Common myeloid progenitor, CD34-positive (primary cell): ENCODE measurements around the gene ATP9A.

ENCODE experiments used
- CTCF ChIA-PET: fragments of 350-600 bp; sonication (Branson Sonifier 250); formaldehyde crosslinking; loops from one replicate; lab custom pipeline; 2021; ENCODE audit warnings: antibody characterized with exemption; lab: Charles Lee
- POLR2A ChIA-PET: fragments of 350-600 bp; sonication (Branson Sonifier 250); formaldehyde crosslinking; loops from one replicate; lab custom pipeline; 2021; ENCODE audit warnings: antibody characterized with exemption; lab: Charles Lee
- DNase-seq, 3 donors: peaks; one replicate each; pipeline versions ENCODE4 v3.0.0 to v3.0.0-alpha.2; 2013
- H3K27ac ChIP-seq, 2 experiments: 1 replicate in 1 of 2; 2 replicates in 1 of 2; pipeline ENCODE4 v1.7.0; 2013; ENCODE audit warnings: inconsistent platforms in 2 of 2, low read length in 2 of 2, mild to moderate bottlenecking in 2 of 2, low read depth in 1 of 2, moderate library complexity in 1 of 2; ENCODE audit not compliant: severe bottlenecking in 2 of 2, insufficient read depth in 1 of 2, poor library complexity in 1 of 2
- H3K27me3 ChIP-seq, 5 experiments: replicated peaks in 2 of 5; 1 replicate in 3 of 5; 2 replicates in 2 of 5; pipeline versions ENCODE4 v1.6.1 to v1.7.0; 2013; ENCODE audit warnings: low read length in 4 of 5, mild to moderate bottlenecking in 2 of 5, moderate library complexity in 2 of 5, inconsistent platforms in 1 of 5; ENCODE audit not compliant: insufficient read depth in 5 of 5, control insufficient read depth in 4 of 5
- H3K36me3 ChIP-seq, 4 experiments: 1 replicate in 2 of 4; 2 replicates in 2 of 4; pipeline versions ENCODE4 v1.6.1 to v1.7.0; 2013; ENCODE audit warnings: low read length in 3 of 4, control low read depth in 1 of 4, mild to moderate bottlenecking in 1 of 4; ENCODE audit not compliant: control insufficient read depth in 4 of 4, insufficient read depth in 4 of 4
- H3K4me1 ChIP-seq, 4 experiments: 1 replicate in 3 of 4; 2 replicates in 1 of 4; pipeline versions ENCODE4 v1.6.1 to v1.7.1; 2013; ENCODE audit warnings: low read length in 3 of 4, mild to moderate bottlenecking in 3 of 4, control low read depth in 1 of 4, inconsistent platforms in 1 of 4, moderate library complexity in 1 of 4; ENCODE audit not compliant: control insufficient read depth in 4 of 4, insufficient read depth in 4 of 4; ENCODE audit errors: control extremely low read depth in 1 of 4
- H3K4me3 ChIP-seq, 7 experiments: 1 replicate in 4 of 7; 2 replicates in 3 of 7; pipeline versions ENCODE4 v1.5.1 to v1.7.0; 2013; ENCODE audit warnings: mild to moderate bottlenecking in 7 of 7, low read length in 6 of 7, moderate library complexity in 6 of 7, inconsistent platforms in 2 of 7, low read depth in 2 of 7, control low read depth in 1 of 7; ENCODE audit not compliant: insufficient read depth in 4 of 7, control insufficient read depth in 1 of 7; ENCODE audit errors: extremely low read depth in 1 of 7
- H3K9me3 ChIP-seq, 5 experiments: 1 replicate in 4 of 5; 2 replicates in 1 of 5; pipeline versions ENCODE4 v1.6.1 to v1.7.1; 2013; ENCODE audit warnings: low read length in 4 of 5, mild to moderate bottlenecking in 2 of 5, inconsistent platforms in 1 of 5, low read depth in 1 of 5, moderate library complexity in 1 of 5; ENCODE audit not compliant: control insufficient read depth in 4 of 5, insufficient read depth in 2 of 5; ENCODE audit errors: control extremely low read depth in 1 of 5
- WGBS: methylation state at CpG from one replicate; pipeline ENCODE4 v1.1.5; 2013; ENCODE audit not compliant: insufficient coverage; 5-methylcytosine and 5-hydroxymethylcytosine counted together

ATP9A gene

GRCh38 chr20:51810155-51811041 lies 42.2 kb upstream of the ATP9A start:
- no peaks in the 10 kb centered on the region for H3K36me3 ChIP-seq

GRCh38 chr20:51807720-51808250 lies 39.6 kb upstream of the ATP9A start:
- no peak overlapping the region for H3K4me3 ChIP-seq
- no peaks in the 10 kb centered on the region for H3K36me3 ChIP-seq
- H3K4me1 ChIP-seq, result no peaks in the 10 kb centered on the region
- H3K27ac ChIP-seq, result no peak overlapping the region
- no peak for DNase-seq
- WGBS, result 60% methylated on average over 3 of the region's 5 CpGs
- H3K27me3 ChIP-seq, result peaks cover 0 to under 1% (median 0%) of the 10 kb centered on the region in 5 experiments
- ChIA-PET CTCF (interaction anchor here (1.2 to 1.4 kb wide), 2 partner anchors 11 to 158 kb away, joined by 3 read pairs; no protein-coding TSS in a partner anchor), POLR2A (no interaction called here)
- no peaks in the 10 kb centered on the region for H3K9me3 ChIP-seq

More at GRCh38 chr20:51810155-51811041, 42.2 kb upstream of the ATP9A start:
- Histone ChIP-seq H3K27me3 (no peaks in the 10 kb centered on the region), H3K9me3 (no peaks in the 10 kb centered on the region), H3K4me1 (no peaks in the 10 kb centered on the region), H3K4me3 (no peak overlapping the region), H3K27ac (no peak overlapping the region)
- CTCF ChIA-PET, result no interaction called here
- POLR2A ChIA-PET, result no interaction called here
- 96% methylated on average over 8 of the region's 13 CpGs for WGBS
- DNase-seq, result no peak

- 98% methylated on average over 4 of the region's 7 CpGs for WGBS
Measured at GRCh38 chr20:51804754-51805153, 36.6 kb upstream of the ATP9A start.

GRCh38 chr20:51803148-51803854 lies 35.1 kb upstream of the ATP9A start:
- CTCF ChIA-PET, result interaction anchor here (1.1 to 1.4 kb wide), 3 partner anchors 10 to 163 kb away, joined by 3 to 4 read pairs (median 3); no protein-coding TSS in a partner anchor
- H3K36me3 ChIP-seq, result no peaks in the 10 kb centered on the region
- H3K4me1 ChIP-seq, result peaks cover 5 to 35% (median 27%) of the 10 kb centered on the region in 4 experiments
- WGBS, result 100% methylated on average over 1 of the region's 4 CpGs
- POLR2A ChIA-PET, result no interaction called here
- H3K9me3 ChIP-seq, result no peaks in the 10 kb centered on the region
- H3K4me3 ChIP-seq, result no peak overlapping the region
- no peak for DNase-seq
- peaks cover 0 to 12% (median 7%) of the 10 kb centered on the region in 5 experiments for H3K27me3 ChIP-seq
- H3K27ac ChIP-seq, result no peak overlapping the region

More at GRCh38 chr20:51804754-51805153, 36.6 kb upstream of the ATP9A start:
- no peaks in the 10 kb centered on the region for H3K36me3 ChIP-seq
- H3K4me1 ChIP-seq, result peaks cover 2 to 24% (median 21%) of the 10 kb centered on the region in 4 experiments
- no peak overlapping the region for H3K27ac ChIP-seq
- ChIA-PET CTCF (interaction anchor here (1.1 to 1.3 kb wide), 2 partner anchors 28 to 127 kb away, joined by 4 to 5 read pairs; no protein-coding TSS in a partner anchor), POLR2A (no interaction called here)
- no peaks in the 10 kb centered on the region for H3K9me3 ChIP-seq
- no peak overlapping the region for H3K4me3 ChIP-seq
- DNase-seq, result no peak
- H3K27me3 ChIP-seq, result peaks cover 0 to 12% (median 7%) of the 10 kb centered on the region in 5 experiments

GRCh38 chr20:51802170-51802751 lies 34.1 kb upstream of the ATP9A start, which contains the start of gene SALL4:
TSS of gene SALL4 (minus strand) at chr20:51802521. CDS start at chr20:51802408, 113 bp downstream.
- H3K4me3 ChIP-seq, result peak within 1 kb of the TSS; percentile 44 to 85 (median 66)
- ChIA-PET CTCF (interaction anchor here (1.2 to 1.4 kb wide), 3 partner anchors 9 to 164 kb away, joined by 3 read pairs; no protein-coding TSS in a partner anchor), POLR2A (no interaction called here)
- WGBS, result 54% methylated on average over 34 of the region's 44 CpGs
- peak in 1 of 3 donors; percentile 10 for DNase-seq
- no peaks in the 10 kb centered on the region for H3K36me3 ChIP-seq
- H3K9me3 ChIP-seq, result no peaks in the 10 kb centered on the region
- H3K27me3 ChIP-seq, result peaks cover 0 to 12% (median 7%) of the 10 kb centered on the region in 5 experiments
- peaks cover 5 to 35% (median 28%) of the 10 kb centered on the region in 4 experiments for H3K4me1 ChIP-seq
- H3K27ac ChIP-seq, result no peak within 1 kb of the TSS

GRCh38 chr20:51801823-51802123 lies 33.6 kb upstream of the ATP9A start:
- Histone ChIP-seq H3K27ac (no peak overlapping the region), H3K27me3 (peaks cover 0 to 12% (median 7%) of the 10 kb centered on the region in 5 experiments), H3K9me3 (no peaks in the 10 kb centered on the region), H3K4me1 (peaks cover 5 to 35% (median 29%) of the 10 kb centered on the region in 4 experiments), H3K4me3 (peak overlapping the region in 6 of 7 experiments; percentile 44 to 85 (median 62)), H3K36me3 (no peaks in the 10 kb centered on the region)
- POLR2A ChIA-PET, result no interaction called here
- CTCF ChIA-PET, result interaction anchor here (1.2 to 1.4 kb wide), 3 partner anchors 9 to 164 kb away, joined by 3 read pairs; no protein-coding TSS in a partner anchor
- peak in 1 of 3 donors; percentile 14 for DNase-seq
- 25% methylated on average over 3 of the region's 8 CpGs for WGBS
